ENCODE results near the gene STK35.

- no peak for TF ChIP-seq NR4A1 (CRISPR knock-in tag; IDR thresholded peaks at IDR 0.05)
- TF ChIP-seq NR4A1 (tag; IDR thresholded peaks at IDR 0.05), result no peak
- TF ChIP-seq EP300 (IDR thresholded peaks at IDR 0.05; ENCODE audit: low read length), result no peak
- no peak for TF ChIP-seq TCF7L2 (IDR thresholded peaks at IDR 0.05; ENCODE audit: low read depth, low read length)
Observed at GRCh38 chr20:2086980-2087377, 14.6 kb upstream of the STK35 start.
